Osteoblast (primary cell): Measurements from ENCODE around the gene ZNF521. TPM values are rescaled to one million over a fixed set of nuclear protein-coding genes. Genes with fewer than 3 reads are reported as not detected.

Experiments
- DNase-seq: peaks from one replicate; pipeline ENCODE4 v3.0.0; 2011; ENCODE audit warnings: low spot score, mixed read lengths; ENCODE audit not compliant: insufficient read length; ENCODE audit errors: missing footprints
- H2AFZ ChIP-seq: 2 replicates; pipeline ENCODE4 v1.6.0; 2011; ENCODE audit warnings: mild to moderate bottlenecking, low read length
- H3K27ac ChIP-seq: 2 replicates; pipeline ENCODE4 v1.5.1; 2011; ENCODE audit warnings: mild to moderate bottlenecking, low read depth, low read length, moderate library complexity
- H3K27me3 ChIP-seq: 2 replicates; pipeline ENCODE4 v1.6.0; 2012; ENCODE audit warnings: mild to moderate bottlenecking, control low read depth, inconsistent platforms, low read length, moderate library complexity; ENCODE audit not compliant: insufficient read depth
- H3K36me3 ChIP-seq: 2 replicates; pipeline ENCODE4 v1.5.1; 2011; ENCODE audit warnings: mild to moderate bottlenecking, low read length, control low read depth, moderate library complexity; ENCODE audit not compliant: insufficient read depth
- H3K4me1 ChIP-seq: 2 replicates; pipeline ENCODE4 v1.5.1; 2011; ENCODE audit warnings: mild to moderate bottlenecking, low read length, control low read depth, moderate library complexity; ENCODE audit not compliant: insufficient read depth
- H3K4me2 ChIP-seq: 2 replicates; pipeline ENCODE4 v1.6.0; 2011; ENCODE audit warnings: mild to moderate bottlenecking, low read length; ENCODE audit not compliant: insufficient read depth
- H3K4me3 ChIP-seq: fragments of 200-600 bp; sonication (generic); 3 replicates; pipeline ENCODE4 v1.5.1; 2012; ENCODE audit warnings: mild to moderate bottlenecking, low read length, inconsistent platforms; ENCODE audit not compliant: insufficient read depth
- H3K79me2 ChIP-seq: 2 replicates; pipeline ENCODE4 v1.6.0; 2012; ENCODE audit warnings: mild to moderate bottlenecking, low read length, control low read depth, inconsistent platforms; ENCODE audit not compliant: insufficient read depth
- H3K9me3 ChIP-seq: 2 replicates; pipeline ENCODE4 v1.5.1; 2011; ENCODE audit warnings: low read depth, low read length, control low read depth
- H4K20me1 ChIP-seq: 2 replicates; pipeline ENCODE4 v1.6.0; 2012; ENCODE audit warnings: mild to moderate bottlenecking, low read length, control low read depth; ENCODE audit not compliant: insufficient read depth
- CTCF ChIP-seq: IDR thresholded peaks from 2 replicates; pipeline ENCODE4 v1.5.1; 2011; ENCODE audit warnings: mild to moderate bottlenecking, low read depth, low read length, moderate library complexity; ENCODE audit errors: extremely low read depth
- total RNA-seq: library from RNA; depleted of rRNA; stranded (reverse); fragments of >200 nt; gene quantifications from 2 replicates; pipeline ENCODE4 v1.2.3, GENCODE V29; 2012

Gene ZNF521
- total RNA-seq, 1 donor: 27.5 TPM

- no peak overlapping the region for H3K4me3 ChIP-seq
- H2AFZ ChIP-seq: no peak overlapping the region
- H3K36me3 ChIP-seq: no peaks in the 10 kb centered on the region
- no peak for TF ChIP-seq CTCF
- no peaks in the 10 kb centered on the region for H3K27me3 ChIP-seq
- DNase-seq: no peak
- H3K9me3 ChIP-seq: no peaks in the 10 kb centered on the region
- H3K79me2 ChIP-seq: no peaks in the 10 kb centered on the region
- no peak overlapping the region for H3K27ac ChIP-seq
- no peak overlapping the region for H3K4me2 ChIP-seq
- H4K20me1 ChIP-seq: no peaks in the 10 kb centered on the region
- H3K4me1 ChIP-seq: no peaks in the 10 kb centered on the region
Measured at GRCh38 chr18:25327584-25327983, 24.4 kb downstream of the ZNF521 start.

- no peaks in the 10 kb centered on the region for H3K9me3 ChIP-seq
- H3K4me3 ChIP-seq: no peak overlapping the region
- H3K27me3 ChIP-seq: no peaks in the 10 kb centered on the region
- no peak overlapping the region for H3K4me2 ChIP-seq
- no peak overlapping the region for H2AFZ ChIP-seq
- no peaks in the 10 kb centered on the region for H4K20me1 ChIP-seq
- no peak for TF ChIP-seq CTCF
- no peak for DNase-seq
- H3K36me3 ChIP-seq: no peaks in the 10 kb centered on the region
- H3K4me1 ChIP-seq: no peaks in the 10 kb centered on the region
- H3K79me2 ChIP-seq: no peaks in the 10 kb centered on the region
- H3K27ac ChIP-seq: no peak overlapping the region
Measured at GRCh38 chr18:25326361-25326952, 25.5 kb downstream of the ZNF521 start.

- Histone ChIP-seq H4K20me1 (no peaks in the 10 kb centered on the region), H3K27me3 (no peaks in the 10 kb centered on the region), H3K9me3 (no peaks in the 10 kb centered on the region), H3K36me3 (no peaks in the 10 kb centered on the region), H3K79me2 (no peaks in the 10 kb centered on the region), H3K4me2 (no peak overlapping the region), H3K4me3 (no peak overlapping the region), H3K4me1 (no peaks in the 10 kb centered on the region), H2AFZ (no peak overlapping the region), H3K27ac (no peak overlapping the region)
- DNase-seq: no peak
- no peak for TF ChIP-seq CTCF
Measured at GRCh38 chr18:25322806-25323205, 29.2 kb downstream of the ZNF521 start.

- H3K4me1 ChIP-seq: no peaks in the 10 kb centered on the region
- no peaks in the 10 kb centered on the region for H3K27me3 ChIP-seq
- no peaks in the 10 kb centered on the region for H3K36me3 ChIP-seq
- no peak overlapping the region for H3K4me2 ChIP-seq
- H3K9me3 ChIP-seq: no peaks in the 10 kb centered on the region
- no peak for TF ChIP-seq CTCF
- DNase-seq: no peak
- no peak overlapping the region for H2AFZ ChIP-seq
- H3K4me3 ChIP-seq: no peak overlapping the region
- H4K20me1 ChIP-seq: no peaks in the 10 kb centered on the region
- H3K79me2 ChIP-seq: no peaks in the 10 kb centered on the region
- H3K27ac ChIP-seq: no peak overlapping the region
Measured at GRCh38 chr18:25316381-25317018, 35.5 kb downstream of the ZNF521 start.
